Ascending aorta (tissue), 2 donors: ENCODE results near the gene PKD2L2. TPM values are rescaled to one million over a fixed set of nuclear protein-coding genes. Genes with fewer than 3 reads are reported as not detected.

Experiments
- DNase-seq, 2 donors: peaks; one replicate each; pipeline ENCODE4 v3.0.0-alpha.2; 2019; ENCODE audit warnings: low spot score in 2 of 2
- H3K27ac ChIP-seq, 2 donors: fragments of 200-600 bp; sonication (generic); one replicate each; pipeline ENCODE4 v1.5.1; 2016 to 2017; ENCODE audit warnings: mild to moderate bottlenecking in 1 of 2
- H3K27me3 ChIP-seq: fragments of 200-600 bp; sonication (generic); one replicate; pipeline ENCODE4 v1.5.1; 2017
- H3K36me3 ChIP-seq, 2 donors: fragments of 200-600 bp; sonication (generic); one replicate each; pipeline ENCODE4 v1.5.1; 2016
- H3K4me1 ChIP-seq, 2 donors: fragments of 200-600 bp; sonication (generic); one replicate each; pipeline ENCODE4 v1.5.1; 2016 to 2017; ENCODE audit warnings: mild to moderate bottlenecking in 1 of 2
- H3K4me3 ChIP-seq, 2 donors: fragments of 200-600 bp; sonication (generic); one replicate each; pipeline ENCODE4 v1.5.1; 2016 to 2017; ENCODE audit warnings: mild to moderate bottlenecking in 1 of 2
- H3K9me3 ChIP-seq, 2 donors: fragments of 200-600 bp; sonication (generic); one replicate each; pipeline ENCODE4 v1.5.1; 2016
- intact Hi-C: fragments of 100-400 bp; cut with DNase I; formaldehyde crosslinking; loops from one replicate; pipeline ENCODE4 v1.15.1; 2023
- total RNA-seq: library from RNA; depleted of rRNA; stranded (reverse); fragments of >200 nt; gene quantifications from one replicate; pipeline ENCODE4 v1.1.0, GENCODE V29; 2016
- TF ChIP-seq, protein P1 (sequence below), 3 experiments: fragments of 200-600 bp in 2 of 3; fragments of 450-650 bp in 1 of 3; sonication (generic) in 2 of 3; IDR thresholded peaks; one replicate each; pipeline ENCODE4 v1.5.1; 2016 to 2019; ENCODE audit warnings: antibody characterized with exemption in 3 of 3, mild to moderate bottlenecking in 1 of 3, moderate library complexity in 1 of 3

The PKD2L2 gene
- total RNA-seq, 1 donor from 2014 or later, result not detected

DNA sequence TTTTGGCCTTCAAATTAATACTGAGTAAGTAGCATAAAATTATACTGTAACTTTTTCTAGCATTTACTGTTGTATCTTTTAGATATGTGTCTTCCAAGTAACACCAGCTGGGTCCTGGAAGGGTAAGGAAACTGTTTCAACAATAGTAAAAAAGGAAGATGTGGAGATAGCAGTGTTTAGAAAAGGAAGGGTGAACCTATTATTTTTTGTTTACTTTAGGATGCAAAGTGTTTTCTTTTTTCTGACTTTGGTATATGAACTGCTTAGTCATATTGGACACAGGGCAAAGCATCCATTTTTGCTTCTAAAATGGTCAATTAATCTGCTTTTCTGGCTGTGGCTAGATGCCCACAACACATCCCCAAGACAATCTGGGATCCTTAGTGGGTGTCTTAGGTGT lies 5.3 kb downstream of the PKD2L2 start:
- H3K4me3 ChIP-seq, result no peak overlapping the region
- no peaks in the 10 kb centered on the region for H3K36me3 ChIP-seq
- no peak overlapping the region for H3K27ac ChIP-seq
- H3K9me3 ChIP-seq, result no peaks in the 10 kb centered on the region
- TF ChIP-seq, protein P1, sequence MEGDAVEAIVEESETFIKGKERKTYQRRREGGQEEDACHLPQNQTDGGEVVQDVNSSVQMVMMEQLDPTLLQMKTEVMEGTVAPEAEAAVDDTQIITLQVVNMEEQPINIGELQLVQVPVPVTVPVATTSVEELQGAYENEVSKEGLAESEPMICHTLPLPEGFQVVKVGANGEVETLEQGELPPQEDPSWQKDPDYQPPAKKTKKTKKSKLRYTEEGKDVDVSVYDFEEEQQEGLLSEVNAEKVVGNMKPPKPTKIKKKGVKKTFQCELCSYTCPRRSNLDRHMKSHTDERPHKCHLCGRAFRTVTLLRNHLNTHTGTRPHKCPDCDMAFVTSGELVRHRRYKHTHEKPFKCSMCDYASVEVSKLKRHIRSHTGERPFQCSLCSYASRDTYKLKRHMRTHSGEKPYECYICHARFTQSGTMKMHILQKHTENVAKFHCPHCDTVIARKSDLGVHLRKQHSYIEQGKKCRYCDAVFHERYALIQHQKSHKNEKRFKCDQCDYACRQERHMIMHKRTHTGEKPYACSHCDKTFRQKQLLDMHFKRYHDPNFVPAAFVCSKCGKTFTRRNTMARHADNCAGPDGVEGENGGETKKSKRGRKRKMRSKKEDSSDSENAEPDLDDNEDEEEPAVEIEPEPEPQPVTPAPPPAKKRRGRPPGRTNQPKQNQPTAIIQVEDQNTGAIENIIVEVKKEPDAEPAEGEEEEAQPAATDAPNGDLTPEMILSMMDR (IDR thresholded peaks at IDR 0.05), result no peak
- H3K4me1 ChIP-seq, result no peaks in the 10 kb centered on the region
- no peak for DNase-seq
- intact Hi-C loops, result no loop called here
- no peaks in the 10 kb centered on the region for H3K27me3 ChIP-seq

DNA sequence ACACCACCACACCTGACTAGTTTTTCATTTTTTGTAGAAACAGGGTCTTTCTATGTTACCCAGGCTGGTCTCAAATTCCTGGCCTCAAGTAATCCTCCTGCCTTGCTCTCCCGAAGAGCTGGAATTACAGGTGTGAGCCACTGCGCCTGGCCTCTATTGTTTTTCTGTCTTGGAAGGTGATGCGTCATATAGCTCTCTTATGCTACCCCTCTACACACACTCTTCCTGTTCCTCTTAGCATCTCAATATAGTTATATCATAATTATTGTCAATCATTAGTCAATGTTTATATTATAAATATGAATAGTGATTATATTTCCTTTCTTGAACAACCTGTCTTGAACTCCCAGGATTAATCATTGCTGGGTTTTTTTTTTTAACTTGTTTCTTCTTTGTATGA lies 7.3 kb downstream of the PKD2L2 start:
- no peaks in the 10 kb centered on the region for H3K27me3 ChIP-seq
- H3K36me3 ChIP-seq, result no peaks in the 10 kb centered on the region
- no peaks in the 10 kb centered on the region for H3K4me1 ChIP-seq
- no peak overlapping the region for H3K4me3 ChIP-seq
- H3K9me3 ChIP-seq, result no peaks in the 10 kb centered on the region
- H3K27ac ChIP-seq, result no peak overlapping the region
- intact Hi-C loops, result no loop called here
- TF ChIP-seq, protein P1 (IDR thresholded peaks at IDR 0.05), result no peak
- DNase-seq, result no peak

DNA sequence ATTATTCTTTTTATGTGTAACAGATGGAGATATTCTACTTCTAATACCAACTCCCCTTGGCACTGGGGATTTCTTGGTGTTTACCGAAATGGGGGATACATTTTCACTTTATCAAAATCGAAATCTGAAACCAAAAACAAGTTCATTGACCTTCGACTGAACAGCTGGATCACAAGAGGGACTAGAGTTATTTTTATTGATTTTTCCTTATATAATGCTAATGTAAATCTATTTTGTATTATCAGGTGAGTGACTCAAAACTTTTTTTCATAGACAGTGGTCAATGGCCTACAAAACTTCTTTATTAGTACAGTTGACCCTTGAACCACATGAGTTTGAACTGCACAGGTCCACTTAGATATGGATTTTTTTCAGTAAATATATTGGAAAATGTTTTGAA lies 10.2 kb downstream of the PKD2L2 start:
- intact Hi-C loops, result no loop called here
- no peak overlapping the region for H3K27ac ChIP-seq
- no peaks in the 10 kb centered on the region for H3K4me1 ChIP-seq
- H3K27me3 ChIP-seq, result no peaks in the 10 kb centered on the region
- H3K36me3 ChIP-seq, result no peaks in the 10 kb centered on the region
- TF ChIP-seq, protein P1 (IDR thresholded peaks at IDR 0.05), result no peak
- DNase-seq, result no peak
- H3K9me3 ChIP-seq, result no peaks in the 10 kb centered on the region
- no peak overlapping the region for H3K4me3 ChIP-seq

DNA sequence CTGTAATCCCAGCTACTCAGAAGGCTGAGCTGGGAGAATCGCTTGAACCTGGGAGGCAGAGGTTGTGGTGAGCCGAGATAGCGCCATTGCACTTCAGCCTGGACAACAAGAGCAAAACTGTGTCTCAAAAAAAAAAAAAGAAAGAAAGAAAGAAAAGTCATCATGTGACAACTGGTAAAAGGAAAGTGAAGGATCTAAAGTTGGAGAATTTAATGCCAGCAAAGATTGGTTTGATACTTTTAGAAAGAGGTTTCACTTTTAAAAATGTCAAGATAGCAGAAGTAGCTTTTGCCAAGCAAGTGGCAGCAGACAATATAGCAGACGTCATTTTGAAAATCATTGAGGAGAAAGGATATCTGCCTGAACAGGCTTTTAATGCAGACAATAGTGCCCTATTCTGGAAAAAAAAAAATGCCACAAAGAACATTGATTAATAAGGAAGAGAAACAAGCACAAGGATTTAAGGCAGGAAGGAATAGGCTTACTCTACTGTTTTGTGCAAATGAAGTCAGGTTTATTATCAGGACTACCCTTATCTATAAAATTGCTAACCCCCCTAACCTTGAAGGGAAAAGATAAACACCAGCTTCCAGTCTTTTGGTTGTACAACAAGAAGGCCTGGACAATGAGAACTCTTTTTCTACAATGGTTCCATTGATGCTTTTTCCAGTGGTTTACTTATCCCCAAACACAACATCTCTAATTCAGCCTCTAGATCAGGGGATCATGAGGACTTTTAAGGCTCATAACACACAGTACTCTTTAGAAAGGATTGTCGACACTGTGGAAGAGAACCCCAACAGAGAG lies 12.0 kb downstream of the PKD2L2 start:
- Histone ChIP-seq H3K4me1 (no peaks in the 10 kb centered on the region), H3K27ac (no peak overlapping the region), H3K27me3 (no peaks in the 10 kb centered on the region), H3K36me3 (no peaks in the 10 kb centered on the region), H3K4me3 (no peak overlapping the region), H3K9me3 (no peaks in the 10 kb centered on the region)
- intact Hi-C loops, result no loop called here
- no peak for DNase-seq
- TF ChIP-seq, protein P1 (IDR thresholded peaks at IDR 0.05), result no peak

DNA sequence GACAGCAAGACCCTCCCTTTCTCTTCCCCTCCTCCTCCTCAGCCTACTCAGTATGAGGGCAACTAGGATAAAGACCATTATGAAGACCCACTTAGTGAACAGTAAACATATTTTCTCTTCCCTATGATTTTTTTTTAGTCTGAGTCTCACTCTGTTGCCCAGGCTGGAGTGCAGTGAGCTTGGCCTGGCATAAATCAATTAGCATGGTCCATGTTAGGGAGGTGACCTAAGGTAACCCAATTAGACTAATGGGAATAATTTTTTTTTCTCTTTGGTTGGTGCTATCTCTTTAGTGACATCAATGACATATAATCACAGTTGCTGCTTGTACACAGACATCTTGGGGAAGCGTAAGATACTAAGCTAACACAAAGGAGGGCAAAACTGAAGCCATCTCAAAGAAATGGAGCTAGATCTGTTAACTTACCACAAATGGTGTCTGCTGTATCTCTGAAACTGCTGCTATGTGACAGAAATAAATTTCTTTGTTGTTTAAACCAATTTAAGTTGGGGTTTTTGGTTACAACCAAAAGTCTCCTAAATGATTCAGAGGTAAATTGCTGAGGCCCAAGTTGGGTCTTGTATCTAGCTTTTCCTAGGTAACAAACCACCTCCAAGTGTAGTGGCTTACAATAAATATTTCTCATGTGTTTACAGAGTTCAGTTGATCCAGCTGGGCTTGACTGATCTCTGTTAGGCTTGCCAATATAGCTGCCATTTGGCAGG lies 13.3 kb downstream of the PKD2L2 start:
- Histone ChIP-seq H3K36me3 (no peaks in the 10 kb centered on the region), H3K4me3 (no peak overlapping the region), H3K9me3 (no peaks in the 10 kb centered on the region), H3K27ac (no peak overlapping the region), H3K27me3 (no peaks in the 10 kb centered on the region), H3K4me1 (no peaks in the 10 kb centered on the region)
- TF ChIP-seq, protein P1 (IDR thresholded peaks at IDR 0.05), result no peak
- no peak for DNase-seq
- intact Hi-C loops, result no loop called here
